ENCODE results near the gene PON2. TPM values are rescaled to one million over a fixed set of nuclear protein-coding genes. Genes with fewer than 3 reads are reported as not detected.

Gene PON2
- total RNA-seq, 1 experiment from 2014 or later, result 21.4 TPM

DNA sequence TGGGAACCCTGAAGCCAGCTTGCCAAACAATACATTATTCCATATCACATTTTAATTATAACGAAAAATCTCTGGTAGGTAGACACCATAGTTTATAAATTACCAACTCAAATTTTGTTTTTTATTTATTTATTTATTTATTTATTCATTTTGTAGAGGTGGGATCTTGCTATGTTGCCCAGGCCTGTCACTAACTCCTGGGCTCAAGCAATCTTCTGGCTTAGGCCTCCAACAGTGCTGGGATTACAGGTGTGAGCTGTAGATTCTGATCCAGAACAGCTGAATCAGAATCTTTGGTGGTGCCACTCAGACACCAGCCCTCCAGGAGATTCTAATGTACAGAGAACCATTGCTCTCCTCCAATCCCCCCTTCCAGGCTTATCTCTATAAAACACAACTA lies 1.7 kb downstream of the PON2 start (continued):
- TF ChIP-seq, protein P1, sequence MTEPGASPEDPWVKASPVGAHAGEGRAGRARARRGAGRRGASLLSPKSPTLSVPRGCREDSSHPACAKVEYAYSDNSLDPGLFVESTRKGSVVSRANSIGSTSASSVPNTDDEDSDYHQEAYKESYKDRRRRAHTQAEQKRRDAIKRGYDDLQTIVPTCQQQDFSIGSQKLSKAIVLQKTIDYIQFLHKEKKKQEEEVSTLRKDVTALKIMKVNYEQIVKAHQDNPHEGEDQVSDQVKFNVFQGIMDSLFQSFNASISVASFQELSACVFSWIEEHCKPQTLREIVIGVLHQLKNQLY (CRISPR knock-in tag; IDR thresholded peaks at IDR 0.05), result no peak
- TF ChIP-seq, protein P2, sequence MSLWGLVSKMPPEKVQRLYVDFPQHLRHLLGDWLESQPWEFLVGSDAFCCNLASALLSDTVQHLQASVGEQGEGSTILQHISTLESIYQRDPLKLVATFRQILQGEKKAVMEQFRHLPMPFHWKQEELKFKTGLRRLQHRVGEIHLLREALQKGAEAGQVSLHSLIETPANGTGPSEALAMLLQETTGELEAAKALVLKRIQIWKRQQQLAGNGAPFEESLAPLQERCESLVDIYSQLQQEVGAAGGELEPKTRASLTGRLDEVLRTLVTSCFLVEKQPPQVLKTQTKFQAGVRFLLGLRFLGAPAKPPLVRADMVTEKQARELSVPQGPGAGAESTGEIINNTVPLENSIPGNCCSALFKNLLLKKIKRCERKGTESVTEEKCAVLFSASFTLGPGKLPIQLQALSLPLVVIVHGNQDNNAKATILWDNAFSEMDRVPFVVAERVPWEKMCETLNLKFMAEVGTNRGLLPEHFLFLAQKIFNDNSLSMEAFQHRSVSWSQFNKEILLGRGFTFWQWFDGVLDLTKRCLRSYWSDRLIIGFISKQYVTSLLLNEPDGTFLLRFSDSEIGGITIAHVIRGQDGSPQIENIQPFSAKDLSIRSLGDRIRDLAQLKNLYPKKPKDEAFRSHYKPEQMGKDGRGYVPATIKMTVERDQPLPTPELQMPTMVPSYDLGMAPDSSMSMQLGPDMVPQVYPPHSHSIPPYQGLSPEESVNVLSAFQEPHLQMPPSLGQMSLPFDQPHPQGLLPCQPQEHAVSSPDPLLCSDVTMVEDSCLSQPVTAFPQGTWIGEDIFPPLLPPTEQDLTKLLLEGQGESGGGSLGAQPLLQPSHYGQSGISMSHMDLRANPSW (CRISPR knock-in tag; conservative IDR thresholded peaks at IDR 0.05; ENCODE audit: low read depth), result no peak
- TF ChIP-seq, protein P3, sequence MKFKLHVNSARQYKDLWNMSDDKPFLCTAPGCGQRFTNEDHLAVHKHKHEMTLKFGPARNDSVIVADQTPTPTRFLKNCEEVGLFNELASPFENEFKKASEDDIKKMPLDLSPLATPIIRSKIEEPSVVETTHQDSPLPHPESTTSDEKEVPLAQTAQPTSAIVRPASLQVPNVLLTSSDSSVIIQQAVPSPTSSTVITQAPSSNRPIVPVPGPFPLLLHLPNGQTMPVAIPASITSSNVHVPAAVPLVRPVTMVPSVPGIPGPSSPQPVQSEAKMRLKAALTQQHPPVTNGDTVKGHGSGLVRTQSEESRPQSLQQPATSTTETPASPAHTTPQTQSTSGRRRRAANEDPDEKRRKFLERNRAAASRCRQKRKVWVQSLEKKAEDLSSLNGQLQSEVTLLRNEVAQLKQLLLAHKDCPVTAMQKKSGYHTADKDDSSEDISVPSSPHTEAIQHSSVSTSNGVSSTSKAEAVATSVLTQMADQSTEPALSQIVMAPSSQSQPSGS (CRISPR knock-in tag; IDR thresholded peaks at IDR 0.05; ENCODE audit: borderline replicate concordance, low read depth), result no peak
- TF ChIP-seq ZNF396 (CRISPR knock-in tag; IDR thresholded peaks at IDR 0.05; ENCODE audit: borderline replicate concordance) (no peak), SMAD3 (CRISPR knock-in tag; IDR thresholded peaks at IDR 0.05; ENCODE audit: borderline replicate concordance) (no peak), NFATC4 (CRISPR knock-in tag; IDR thresholded peaks at IDR 0.05) (no peak), ATF1 (CRISPR knock-in tag; IDR thresholded peaks at IDR 0.05) (no peak), FOXK1 (CRISPR knock-in tag; IDR thresholded peaks at IDR 0.05) (no peak), ETV6 (CRISPR knock-in tag; IDR thresholded peaks at IDR 0.05) (no peak)
- TF ChIP-seq, protein P4, sequence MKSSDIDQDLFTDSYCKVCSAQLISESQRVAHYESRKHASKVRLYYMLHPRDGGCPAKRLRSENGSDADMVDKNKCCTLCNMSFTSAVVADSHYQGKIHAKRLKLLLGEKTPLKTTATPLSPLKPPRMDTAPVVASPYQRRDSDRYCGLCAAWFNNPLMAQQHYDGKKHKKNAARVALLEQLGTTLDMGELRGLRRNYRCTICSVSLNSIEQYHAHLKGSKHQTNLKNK (CRISPR knock-in tag; IDR thresholded peaks at IDR 0.05), result no peak

DNA sequence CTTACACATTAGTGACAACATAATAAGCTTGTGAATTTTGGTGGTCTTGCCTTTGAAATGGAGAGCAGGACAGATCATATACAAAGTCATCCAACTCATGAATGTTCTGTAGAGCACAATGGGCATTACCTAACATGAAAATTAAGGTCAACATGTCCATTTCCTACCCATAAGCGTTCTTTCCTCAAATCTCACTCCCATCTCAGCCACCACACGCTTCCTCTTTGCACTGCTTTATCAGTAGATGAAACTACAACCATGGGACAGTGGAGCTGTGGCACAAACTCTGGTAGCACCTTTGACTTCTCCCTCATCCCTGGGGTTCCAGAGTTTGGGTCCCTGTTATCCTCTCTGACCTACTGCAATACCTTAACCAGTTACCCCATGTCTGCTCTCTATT lies 2.2 kb downstream of the PON2 start:
- no peak overlapping the region for H3K4me3 Mint-ChIP-seq
- no peaks in the 10 kb centered on the region for H3K27me3 Mint-ChIP-seq (ENCODE audit: low read depth)
- peaks cover 14% of the 10 kb centered on the region for H3K4me1 Mint-ChIP-seq
- ChIA-PET CTCF (interaction anchor here (1.0 kb wide), 1 partner anchor 36 kb away, joined by 6 read pairs; the partner anchor contains the start of gene PON3), POLR2A (no interaction called here)
- H3K9me3 Mint-ChIP-seq, result peaks cover 5% of the 10 kb centered on the region; the same call in 1 of the 2 replicates
- peaks cover 5% of the 10 kb centered on the region for H3K36me3 Mint-ChIP-seq
- no peak overlapping the region for H3K27ac Mint-ChIP-seq
- ATAC-seq (no peak), DNase-seq (ENCODE audit: low spot score) (no peak)
- no peak for TF ChIP-seq IRF2 (CRISPR knock-in tag; IDR thresholded peaks at IDR 0.05; ENCODE audit: borderline replicate concordance, low read depth)

DNA sequence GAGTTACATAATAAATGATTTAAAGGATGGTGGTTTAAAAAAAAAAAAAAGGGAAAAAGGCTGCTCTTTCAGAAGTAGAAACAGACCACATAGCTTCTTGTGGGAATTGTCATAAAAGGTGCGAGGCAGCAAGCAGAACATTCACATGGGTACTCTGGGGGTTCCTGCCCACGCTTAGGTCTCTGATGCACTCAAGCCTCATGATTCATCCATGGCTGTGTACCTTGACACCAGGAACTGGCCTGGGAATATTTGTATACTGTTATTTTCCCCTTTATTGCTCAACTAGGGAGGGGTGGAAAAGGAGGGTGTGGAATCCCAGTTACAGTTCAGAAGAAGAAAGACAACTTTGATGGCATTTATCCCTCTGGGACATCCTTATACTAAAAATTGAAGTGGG lies 4.0 kb downstream of the PON2 start:
- Mint-ChIP-seq H3K27me3 (ENCODE audit: low read depth) (no peaks in the 10 kb centered on the region), H3K4me1 (peaks cover 20% of the 10 kb centered on the region), H3K36me3 (peaks cover 5% of the 10 kb centered on the region), H3K9me3 (peaks cover 5% of the 10 kb centered on the region; the same call in 1 of the 2 replicates), H3K27ac (no peak overlapping the region), H3K4me3 (no peak overlapping the region)
- TF ChIP-seq ZNF121 (CRISPR knock-in tag; IDR thresholded peaks at IDR 0.05) (no peak), NR3C1 (CRISPR knock-in tag; conservative IDR thresholded peaks at IDR 0.05; ENCODE audit: low read depth) (no peak), IRF2 (CRISPR knock-in tag; IDR thresholded peaks at IDR 0.05; ENCODE audit: borderline replicate concordance, low read depth) (no peak), SMAD4 (CRISPR knock-in tag; IDR thresholded peaks at IDR 0.05) (no peak)
- DNase-seq (ENCODE audit: low spot score), result no peak
- ATAC-seq, result no peak
- CTCF ChIA-PET, result interaction anchor here (0.6 to 1.0 kb wide), 2 partner anchors 184 to 1954 kb away, joined by 3 read pairs; no protein-coding TSS in a partner anchor
- POLR2A ChIA-PET, result no interaction called here

DNA sequence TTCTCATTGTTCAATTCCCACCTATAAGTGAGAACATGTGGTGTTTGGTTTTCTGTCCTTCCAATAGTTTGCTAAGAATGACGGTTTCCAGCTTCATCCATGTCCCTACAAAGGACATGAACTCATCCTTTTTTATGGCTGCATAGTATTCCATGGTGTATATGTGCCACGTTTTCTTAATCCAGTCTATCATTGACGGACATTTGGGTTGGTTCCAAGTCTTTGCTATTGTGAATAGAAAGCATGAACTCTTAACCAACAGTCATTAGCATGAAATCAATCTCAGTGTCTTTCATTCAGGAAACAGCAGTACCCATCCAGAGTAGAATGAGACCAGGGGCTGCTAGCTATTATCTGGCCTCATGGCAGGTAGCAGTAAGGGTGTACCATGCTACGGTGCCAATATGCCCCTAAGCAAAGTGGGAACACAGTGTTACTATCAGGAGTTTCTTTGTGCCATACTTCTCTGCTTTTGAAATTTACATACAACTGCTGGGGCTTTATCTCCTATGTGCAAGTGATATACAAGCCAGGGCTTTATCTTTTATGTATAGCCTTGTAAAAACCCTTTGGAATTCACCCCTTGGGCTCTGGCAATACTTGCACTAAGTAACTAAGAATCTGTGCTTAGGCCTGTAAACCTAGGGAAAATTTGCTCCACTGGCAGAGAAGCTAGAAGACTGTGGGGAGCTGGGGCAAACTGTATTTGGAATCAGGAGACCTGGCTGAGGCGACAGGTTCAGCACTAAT lies 5.4 kb downstream of the PON2 start:
- ATAC-seq (no peak), DNase-seq (ENCODE audit: low spot score) (no peak)
- Mint-ChIP-seq H3K4me3 (no peak overlapping the region), H3K36me3 (peaks cover 5% of the 10 kb centered on the region), H3K4me1 (peaks cover 17% of the 10 kb centered on the region), H3K9me3 (peaks cover 5% of the 10 kb centered on the region; the same call in 1 of the 2 replicates), H3K27me3 (ENCODE audit: low read depth) (no peaks in the 10 kb centered on the region), H3K27ac (no peak overlapping the region)
- ChIA-PET POLR2A (no interaction called here), CTCF (no interaction called here)
- TF ChIP-seq TP53 (CRISPR knock-in tag; IDR thresholded peaks at IDR 0.05) (no peak), CREB1 (CRISPR knock-in tag; IDR thresholded peaks at IDR 0.05) (no peak), NR3C1 (CRISPR knock-in tag; conservative IDR thresholded peaks at IDR 0.05; ENCODE audit: low read depth) (no peak)
- TF ChIP-seq, protein P5, sequence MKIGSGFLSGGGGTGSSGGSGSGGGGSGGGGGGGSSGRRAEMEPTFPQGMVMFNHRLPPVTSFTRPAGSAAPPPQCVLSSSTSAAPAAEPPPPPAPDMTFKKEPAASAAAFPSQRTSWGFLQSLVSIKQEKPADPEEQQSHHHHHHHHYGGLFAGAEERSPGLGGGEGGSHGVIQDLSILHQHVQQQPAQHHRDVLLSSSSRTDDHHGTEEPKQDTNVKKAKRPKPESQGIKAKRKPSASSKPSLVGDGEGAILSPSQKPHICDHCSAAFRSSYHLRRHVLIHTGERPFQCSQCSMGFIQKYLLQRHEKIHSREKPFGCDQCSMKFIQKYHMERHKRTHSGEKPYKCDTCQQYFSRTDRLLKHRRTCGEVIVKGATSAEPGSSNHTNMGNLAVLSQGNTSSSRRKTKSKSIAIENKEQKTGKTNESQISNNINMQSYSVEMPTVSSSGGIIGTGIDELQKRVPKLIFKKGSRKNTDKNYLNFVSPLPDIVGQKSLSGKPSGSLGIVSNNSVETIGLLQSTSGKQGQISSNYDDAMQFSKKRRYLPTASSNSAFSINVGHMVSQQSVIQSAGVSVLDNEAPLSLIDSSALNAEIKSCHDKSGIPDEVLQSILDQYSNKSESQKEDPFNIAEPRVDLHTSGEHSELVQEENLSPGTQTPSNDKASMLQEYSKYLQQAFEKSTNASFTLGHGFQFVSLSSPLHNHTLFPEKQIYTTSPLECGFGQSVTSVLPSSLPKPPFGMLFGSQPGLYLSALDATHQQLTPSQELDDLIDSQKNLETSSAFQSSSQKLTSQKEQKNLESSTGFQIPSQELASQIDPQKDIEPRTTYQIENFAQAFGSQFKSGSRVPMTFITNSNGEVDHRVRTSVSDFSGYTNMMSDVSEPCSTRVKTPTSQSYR (CRISPR knock-in tag; IDR thresholded peaks at IDR 0.05), result no peak
